ENCODE results near the gene NRP2.

Gene NRP2

GRCh38 chr2:205771666-205772065 lies 89.4 kb downstream of the NRP2 start:
- Histone ChIP-seq H3K4me3 (no peak overlapping the region), H3K27ac (no peak overlapping the region), H4K20me1 (peaks cover 0 to 11% (median 0%) of the 10 kb centered on the region in 11 experiments; a peak in 1 of 22 replicates), H3K27me3 (no peaks in the 10 kb centered on the region), H3K4me1 (peaks cover 0 to 62% (median 50%) of the 10 kb centered on the region in 10 experiments; a peak in 16 of 20 replicates), H3K36me3 (peaks cover 0 to 41% (median 0%) of the 10 kb centered on the region in 11 experiments; a peak in 3 of 22 replicates), H3K9ac (no peak overlapping the region), H3K4me2 (peak overlapping the region in 7 of 11 experiments; percentile 24 to 52 (median 33); a peak in 9 of 22 replicates), H3K9me3 (replicated peaks in 1 of 11) (peaks cover 0 to 7% (median 0%) of the 10 kb centered on the region in 11 experiments; a peak in 1 of 22 replicates)
- no peak for TF ChIP-seq Cebpa-rat (IDR thresholded peaks at IDR 0.05)

GRCh38 chr2:205772983-205773382 lies 90.7 kb downstream of the NRP2 start:
- Histone ChIP-seq H3K4me2 (peak overlapping the region in 6 of 11 experiments; percentile 2 to 32 (median 12); a peak in 6 of 22 replicates), H3K4me1 (peaks cover 0 to 62% (median 48%) of the 10 kb centered on the region in 10 experiments; a peak in 16 of 20 replicates), H3K36me3 (peaks cover 0 to 30% (median 0%) of the 10 kb centered on the region in 11 experiments; a peak in 3 of 22 replicates), H3K9me3 (replicated peaks in 1 of 11) (peaks cover 0 to 7% (median 0%) of the 10 kb centered on the region in 11 experiments; a peak in 1 of 22 replicates), H3K27me3 (no peaks in the 10 kb centered on the region), H4K20me1 (peaks cover 0 to 11% (median 0%) of the 10 kb centered on the region in 11 experiments; a peak in 1 of 22 replicates), H3K27ac (no peak overlapping the region), H3K9ac (no peak overlapping the region), H3K4me3 (no peak overlapping the region)
- no peak for TF ChIP-seq Cebpa-rat (IDR thresholded peaks at IDR 0.05)

GRCh38 chr2:205773989-205774388 lies 91.7 kb downstream of the NRP2 start:
- H3K9me3 ChIP-seq (replicated peaks in 1 of 11): peaks cover 0 to 7% (median 0%) of the 10 kb centered on the region in 11 experiments; a peak in 1 of 22 replicates
- peaks cover 0 to 62% (median 48%) of the 10 kb centered on the region in 10 experiments; a peak in 16 of 20 replicates for H3K4me1 ChIP-seq
- TF ChIP-seq Cebpa-rat (IDR thresholded peaks at IDR 0.05): no peak
- peaks cover 0 to 11% (median 0%) of the 10 kb centered on the region in 11 experiments; a peak in 1 of 22 replicates for H4K20me1 ChIP-seq
- H3K27ac ChIP-seq: no peak overlapping the region
- H3K9ac ChIP-seq: no peak overlapping the region
- no peak overlapping the region for H3K4me3 ChIP-seq
- peaks cover 0 to 21% (median 0%) of the 10 kb centered on the region in 11 experiments; a peak in 2 of 22 replicates for H3K36me3 ChIP-seq
- H3K4me2 ChIP-seq: peak overlapping the region in 8 of 11 experiments; percentile 1 to 37 (median 27); a peak in 12 of 22 replicates
- H3K27me3 ChIP-seq: no peaks in the 10 kb centered on the region

GRCh38 chr2:205775097-205775877 lies 93.0 kb downstream of the NRP2 start:
- no peak overlapping the region for H3K27ac ChIP-seq
- H3K36me3 ChIP-seq: peaks cover 0 to 15% (median 0%) of the 10 kb centered on the region in 11 experiments; a peak in 2 of 22 replicates
- H3K9me3 ChIP-seq (replicated peaks in 1 of 11): peaks cover 0 to 7% (median 0%) of the 10 kb centered on the region in 11 experiments; a peak in 1 of 22 replicates
- H3K4me3 ChIP-seq: no peak overlapping the region
- no peak for TF ChIP-seq Cebpa-rat (IDR thresholded peaks at IDR 0.05)
- peak overlapping the region in 8 of 11 experiments; percentile 4 to 36 (median 9); a peak in 10 of 22 replicates for H3K4me2 ChIP-seq
- H3K27me3 ChIP-seq: no peaks in the 10 kb centered on the region
- H3K9ac ChIP-seq: no peak overlapping the region
- H4K20me1 ChIP-seq: peaks cover 0 to 7% (median 0%) of the 10 kb centered on the region in 11 experiments; a peak in 1 of 22 replicates
- peaks cover 0 to 57% (median 42%) of the 10 kb centered on the region in 10 experiments; a peak in 16 of 20 replicates for H3K4me1 ChIP-seq

GRCh38 chr2:205776139-205776538 lies 93.8 kb downstream of the NRP2 start:
- Histone ChIP-seq H3K9ac (no peak overlapping the region), H3K36me3 (peaks cover 0 to 9% (median 0%) of the 10 kb centered on the region in 11 experiments; a peak in 2 of 22 replicates), H3K27me3 (no peaks in the 10 kb centered on the region), H3K27ac (no peak overlapping the region), H3K4me2 (peak overlapping the region in 3 of 11 experiments; percentile 11 to 36 (median 24); a peak in 5 of 22 replicates), H3K4me1 (peaks cover 8 to 57% (median 42%) of the 10 kb centered on the region in 10 experiments; a peak in 18 of 20 replicates), H4K20me1 (peaks cover 0 to 5% (median 0%) of the 10 kb centered on the region in 11 experiments; a peak in 1 of 22 replicates), H3K4me3 (no peak overlapping the region), H3K9me3 (replicated peaks in 1 of 11) (peaks cover 0 to 7% (median 0%) of the 10 kb centered on the region in 11 experiments; a peak in 1 of 22 replicates)
- peak in 3 of 11 experiments; percentile 11 to 39 (median 18); a peak in 3 of 22 replicates for TF ChIP-seq Cebpa-rat (IDR thresholded peaks at IDR 0.05)

GRCh38 chr2:205776720-205777119 lies 94.4 kb downstream of the NRP2 start:
- H4K20me1 ChIP-seq: peaks cover 0 to 5% (median 0%) of the 10 kb centered on the region in 11 experiments; a peak in 1 of 22 replicates
- TF ChIP-seq Cebpa-rat (IDR thresholded peaks at IDR 0.05): no peak
- no peak overlapping the region for H3K27ac ChIP-seq
- no peak overlapping the region for H3K4me3 ChIP-seq
- no peak overlapping the region for H3K4me2 ChIP-seq
- peaks cover 0 to 7% (median 0%) of the 10 kb centered on the region in 11 experiments; a peak in 1 of 22 replicates for H3K9me3 ChIP-seq (replicated peaks in 1 of 11)
- H3K27me3 ChIP-seq: no peaks in the 10 kb centered on the region
- H3K9ac ChIP-seq: no peak overlapping the region
- H3K4me1 ChIP-seq: peaks cover 9 to 57% (median 42%) of the 10 kb centered on the region in 10 experiments; a peak in 18 of 20 replicates
- H3K36me3 ChIP-seq: peaks cover 0 to 8% (median 0%) of the 10 kb centered on the region in 11 experiments; a peak in 1 of 22 replicates

GRCh38 chr2:205778356-205778755 lies 96.1 kb downstream of the NRP2 start:
- Histone ChIP-seq H4K20me1 (peaks cover 0 to 5% (median 0%) of the 10 kb centered on the region in 11 experiments; a peak in 1 of 22 replicates), H3K9me3 (replicated peaks in 1 of 11) (peaks cover 0 to 7% (median 0%) of the 10 kb centered on the region in 11 experiments; a peak in 2 of 22 replicates), H3K27ac (no peak overlapping the region), H3K9ac (no peak overlapping the region), H3K4me1 (peaks cover 9 to 55% (median 39%) of the 10 kb centered on the region in 10 experiments; a peak in 18 of 20 replicates), H3K4me2 (no peak overlapping the region), H3K36me3 (peaks cover 0 to 8% (median 0%) of the 10 kb centered on the region in 11 experiments; a peak in 1 of 22 replicates), H3K27me3 (no peaks in the 10 kb centered on the region), H3K4me3 (no peak overlapping the region)
- TF ChIP-seq Cebpa-rat (IDR thresholded peaks at IDR 0.05): no peak

GRCh38 chr2:205780645-205781044 lies 98.3 kb downstream of the NRP2 start:
- H3K4me1 ChIP-seq: peaks cover 9 to 41% (median 30%) of the 10 kb centered on the region in 10 experiments; a peak in 18 of 20 replicates
- TF ChIP-seq Cebpa-rat (IDR thresholded peaks at IDR 0.05): no peak
- no peaks in the 10 kb centered on the region for H3K27me3 ChIP-seq
- H3K4me2 ChIP-seq: peak overlapping the region in 10 of 11 experiments; percentile 16 to 73 (median 45); a peak in 21 of 22 replicates
- no peak overlapping the region for H3K27ac ChIP-seq
- peaks cover 0 to 7% (median 0%) of the 10 kb centered on the region in 11 experiments; a peak in 2 of 22 replicates for H3K9me3 ChIP-seq (replicated peaks in 1 of 11)
- no peak overlapping the region for H3K9ac ChIP-seq
- peaks cover 0 to 8% (median 0%) of the 10 kb centered on the region in 11 experiments; a peak in 1 of 22 replicates for H3K36me3 ChIP-seq
- no peak overlapping the region for H3K4me3 ChIP-seq
- no peaks in the 10 kb centered on the region; a peak in 1 of 22 replicates for H4K20me1 ChIP-seq

Data from BLaER1 treated with 17β-estradiol and CSF1 and Interleukin-3, amounts not matched to agents 10 nM and 100 nM (cell line).